HepG2 (cell line): ENCODE measurements around the gene HS3ST2. TPM values are rescaled to one million over a fixed set of nuclear protein-coding genes. Genes with fewer than 3 reads are reported as not detected.

ENCODE experiments used
- ATF7 ChIP-seq, 2 experiments: fragments of 450-650 bp in 1 of 2; sonication (generic) in 1 of 2; formaldehyde crosslinking in 1 of 2; IDR thresholded peaks; 2 replicates each; pipeline versions ENCODE4 v1.4.0 to v1.6.1; 2016 to 2020; ENCODE audit warnings: antibody characterized with exemption in 1 of 2, mild to moderate bottlenecking in 1 of 2, missing genetic modification reagents in 1 of 2
- CEBPG ChIP-seq: IDR thresholded peaks from 2 replicates; pipeline ENCODE4 v1.6.1; 2016
- E2F1 ChIP-seq: sonication (generic); formaldehyde crosslinking; IDR thresholded peaks from 2 replicates; pipeline ENCODE4 v1.5.0; 2020; ENCODE audit warnings: missing genetic modification reagents
- ELF4 ChIP-seq: sonication (generic); formaldehyde crosslinking; IDR thresholded peaks from 2 replicates; pipeline ENCODE4 v1.5.0; 2020; ENCODE audit warnings: missing genetic modification reagents, mild to moderate bottlenecking, moderate library complexity, borderline replicate concordance
- FIP1L1 ChIP-seq: fragments of 200-400 bp; formaldehyde crosslinking; IDR thresholded peaks from 2 replicates; pipeline ENCODE4 v1.6.1; 2018; ENCODE audit warnings: low read depth, mild to moderate bottlenecking, low read length, moderate library complexity, borderline replicate concordance; ENCODE audit not compliant: insufficient read depth
- FOXJ3 ChIP-seq: sonication (generic); formaldehyde crosslinking; IDR thresholded peaks from 2 replicates; pipeline ENCODE4 v1.4.0; 2020; ENCODE audit warnings: missing genetic modification reagents, mild to moderate bottlenecking, borderline replicate concordance
- HOXA3 ChIP-seq: sonication (generic); formaldehyde crosslinking; IDR thresholded peaks from 2 replicates; pipeline ENCODE4 v1.5.0; 2020; ENCODE audit warnings: missing genetic modification reagents
- IRF2 ChIP-seq: IDR thresholded peaks from 2 replicates; pipeline ENCODE4 v1.6.1; 2018; ENCODE audit warnings: missing genetic modification reagents, missing compliant biosample characterization
- JUND ChIP-seq: sonication (generic); formaldehyde crosslinking; IDR thresholded peaks from 2 replicates; pipeline ENCODE4 v1.8.0; 2022; ENCODE audit warnings: mild to moderate bottlenecking, missing genetic modification reagents
- PPARG ChIP-seq: conservative IDR thresholded peaks from 2 replicates; pipeline ENCODE4 v1.6.1; 2016; ENCODE audit warnings: missing biosample characterization, missing genetic modification reagents
- SRSF4 ChIP-seq: fragments of 200-400 bp; formaldehyde crosslinking; IDR thresholded peaks from one replicate; pipeline ENCODE4 v1.6.1; 2018; ENCODE audit warnings: mild to moderate bottlenecking, low read depth, low read length, moderate library complexity; ENCODE audit not compliant: poor library complexity, severe bottlenecking
- SYNCRIP ChIP-seq: fragments of 200-400 bp; formaldehyde crosslinking; IDR thresholded peaks from 2 replicates; pipeline ENCODE4 v1.6.1; 2018; ENCODE audit warnings: mild to moderate bottlenecking, low read depth, low read length; ENCODE audit not compliant: insufficient read depth
- ZMYM3 ChIP-seq: sonication (generic); formaldehyde crosslinking; IDR thresholded peaks from 2 replicates; pipeline ENCODE4 v1.5.1; 2020; ENCODE audit warnings: mild to moderate bottlenecking, missing genetic modification reagents
- ZNF160 ChIP-seq: sonication (generic); formaldehyde crosslinking; IDR thresholded peaks from 2 replicates; pipeline ENCODE4 v1.8.0; 2022; ENCODE audit warnings: mild to moderate bottlenecking, inconsistent platforms, missing genetic modification reagents
- ZNF331 ChIP-seq: sonication (generic); formaldehyde crosslinking; IDR thresholded peaks from 2 replicates; pipeline ENCODE4 v1.4.0; 2020; ENCODE audit warnings: missing genetic modification reagents
- ZNF407 ChIP-seq: sonication (generic); formaldehyde crosslinking; IDR thresholded peaks from one replicate; pipeline ENCODE4 v1.5.1; 2020; ENCODE audit warnings: mild to moderate bottlenecking, missing genetic modification reagents; ENCODE audit errors: not compliant biosample characterization
- ZNF530 ChIP-seq: sonication (generic); formaldehyde crosslinking; IDR thresholded peaks from 2 replicates; pipeline ENCODE4 v1.5.0; 2020; ENCODE audit warnings: low read depth, mild to moderate bottlenecking, missing genetic modification reagents
- ZSCAN30 ChIP-seq: sonication (generic); formaldehyde crosslinking; IDR thresholded peaks from 2 replicates; pipeline ENCODE4 v1.5.0; 2020; ENCODE audit warnings: mild to moderate bottlenecking, missing genetic modification reagents
- polyA plus RNA-seq, 8 experiments: library from polyadenylated mRNA; depleted of rRNA in 3 of 8; stranded (reverse) in 7 of 8; unstranded in 1 of 8; fragments of >200 nt; fragmentation: Illumina TruSeq in 4 of 8; extraction: Trizol in 4 of 8; gene quantifications; 2 replicates each; pipeline versions ENCODE4 v1.2.1 to v1.2.3, GENCODE V29; 2011 to 2016; ENCODE audit warnings: low read depth in 4 of 8, missing spikeins in 1 of 8, mixed read lengths in 1 of 8; ENCODE audit not compliant: insufficient read depth in 1 of 8
- total RNA-seq, 5 experiments: library from RNA; depleted of rRNA; stranded (reverse); fragments of >200 nt; fragmentation: Illumina TruSeq; extraction: Trizol; gene quantifications; 2 replicates each; pipeline ENCODE4 v1.2.3, GENCODE V29; 2016; ENCODE audit warnings: low read depth in 1 of 5
- TF ChIP-seq, protein P1 (sequence below): IDR thresholded peaks from 2 replicates; pipeline ENCODE4 v1.6.1; 2012; ENCODE audit warnings: low read depth, low read length, improper control_type of control experiment

Gene HS3ST2
- total and polyA plus RNA-seq, 2 of the 13 experiments (the other 11 are each of a cell fraction or from before 2014, with no cell fraction given): not detected

DNA sequence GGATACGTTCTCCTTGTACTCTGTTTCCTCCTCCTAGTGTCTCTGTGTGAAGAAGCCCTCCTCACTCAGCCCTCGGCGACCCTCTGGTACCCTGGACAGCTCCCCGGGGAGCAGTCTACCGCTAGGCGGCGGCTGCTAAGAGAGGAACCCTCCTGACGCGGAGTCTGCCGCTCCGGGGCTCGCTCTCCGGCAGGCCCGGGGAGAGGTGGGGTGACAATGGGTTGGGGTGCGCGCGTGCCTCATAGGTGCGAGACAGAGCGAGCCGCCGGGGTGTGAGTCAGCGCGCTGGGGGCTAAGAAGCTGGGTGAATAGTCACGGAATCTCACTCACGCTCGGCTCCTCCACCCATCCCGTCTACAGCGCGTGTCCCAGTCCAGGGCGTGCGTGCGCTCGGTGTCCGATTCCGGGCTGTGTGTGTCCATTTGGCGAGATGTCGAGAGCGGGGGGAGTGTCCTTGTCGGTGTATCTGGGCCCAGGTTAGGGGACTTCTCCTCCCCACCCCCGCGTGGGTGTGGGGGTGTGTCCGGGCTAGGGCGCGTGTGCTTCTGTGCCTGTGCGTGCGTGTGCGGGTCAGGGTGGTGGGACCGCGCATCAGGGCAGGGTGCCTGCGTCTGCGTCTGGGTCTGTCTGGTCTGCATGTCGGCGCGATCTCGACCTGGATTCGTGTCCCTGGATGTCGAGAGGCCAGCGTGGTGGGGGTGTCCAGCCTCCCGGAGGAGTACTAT, 577 bp upstream of the HS3ST2 start (continued):
- TF ChIP-seq PPARG (CRISPR knock-in tag) (peak; percentile 81), ZNF407 (CRISPR knock-in tag) (no peak), ELF4 (CRISPR knock-in tag) (no peak), SYNCRIP (no peak), JUND (CRISPR knock-in tag) (no peak), CEBPG (CRISPR knock-in tag) (peak; percentile 45; the same call in 1 of the 2 replicates), ZNF530 (CRISPR knock-in tag) (0 out of 2 replicates have a peak, but pooled peaks have one; percentile 67), ZMYM3 (CRISPR knock-in tag) (no peak), FOXJ3 (CRISPR knock-in tag) (no peak), FIP1L1 (no peak), IRF2 (CRISPR knock-in tag) (peak; percentile 80; the same call in 1 of the 2 replicates), ATF7 (IDR thresholded peaks at IDR 0.05) (no peak), ATF7 (CRISPR knock-in tag; IDR thresholded peaks at IDR 0.05) (no peak), E2F1 (no peak), ZNF160 (CRISPR knock-in tag) (peak; percentile 82), HOXA3 (CRISPR knock-in tag) (peak; percentile 56), ZNF331 (CRISPR knock-in tag) (peak; percentile 96), ZSCAN30 (CRISPR knock-in tag) (no peak), SRSF4 (no peak)
- TF ChIP-seq, protein P1, sequence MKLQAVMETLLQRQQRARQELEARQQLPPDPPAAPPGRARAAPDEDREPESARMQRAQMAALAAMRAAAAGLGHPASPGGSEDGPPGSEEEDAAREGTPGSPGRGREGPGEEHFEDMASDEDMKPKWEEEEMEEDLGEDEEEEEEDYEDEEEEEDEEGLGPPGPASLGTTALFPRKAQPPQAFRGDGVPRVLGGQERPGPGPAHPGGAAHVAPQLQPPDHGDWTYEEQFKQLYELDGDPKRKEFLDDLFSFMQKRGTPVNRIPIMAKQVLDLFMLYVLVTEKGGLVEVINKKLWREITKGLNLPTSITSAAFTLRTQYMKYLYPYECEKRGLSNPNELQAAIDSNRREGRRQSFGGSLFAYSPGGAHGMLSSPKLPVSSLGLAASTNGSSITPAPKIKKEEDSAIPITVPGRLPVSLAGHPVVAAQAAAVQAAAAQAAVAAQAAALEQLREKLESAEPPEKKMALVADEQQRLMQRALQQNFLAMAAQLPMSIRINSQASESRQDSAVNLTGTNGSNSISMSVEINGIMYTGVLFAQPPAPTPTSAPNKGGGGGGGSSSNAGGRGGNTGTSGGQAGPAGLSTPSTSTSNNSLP: no peak
